GM10266 (cell line): ENCODE results near the gene DOK5.

Source experiments
- DNase-seq: peaks from one replicate; pipeline ENCODE4 v3.0.0; 2012; ENCODE audit errors: extremely low spot score
- CTCF ChIP-seq: IDR thresholded peaks from 2 replicates; pipeline ENCODE4 v1.5.1; 2012; ENCODE audit warnings: mild to moderate bottlenecking, low read depth; ENCODE audit not compliant: control insufficient read depth, insufficient read depth; ENCODE audit errors: missing control alignments

Gene DOK5

GRCh38 chr20:54548849-54549248, 73.5 kb downstream of the DOK5 start:
- DNase-seq, result no peak
- no peak for TF ChIP-seq CTCF

DNA sequence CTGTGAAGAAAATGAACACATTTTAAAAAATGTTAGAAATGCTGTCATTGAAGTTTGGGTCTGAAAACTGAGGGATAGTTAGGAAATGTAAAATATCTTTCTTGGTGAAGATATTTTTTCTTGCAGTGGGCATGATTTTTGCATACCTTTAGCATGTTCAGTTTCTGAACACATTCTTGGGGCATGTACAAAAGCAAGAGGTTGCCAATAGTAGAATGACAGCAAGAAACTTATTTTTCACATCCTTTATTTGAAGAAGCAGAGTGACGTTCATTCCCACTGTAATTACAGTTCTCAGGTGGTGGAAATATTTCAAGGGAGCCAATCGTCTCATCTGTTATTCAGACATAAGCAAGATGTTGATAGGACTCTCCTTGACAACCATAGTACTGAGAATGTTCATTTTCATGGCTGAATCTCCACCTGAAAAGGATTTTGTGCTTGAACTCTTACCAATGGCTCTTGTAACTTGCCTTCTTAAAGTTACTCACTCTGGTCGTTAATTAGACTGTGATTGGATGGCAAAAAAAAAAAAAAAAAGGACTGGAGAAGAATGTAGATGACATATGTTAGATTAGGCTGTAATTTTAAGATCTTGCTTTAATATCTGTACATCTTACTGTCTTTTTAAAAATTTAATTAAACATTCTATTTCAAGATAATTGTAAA, 74.4 kb downstream of the DOK5 start:
- no peak for TF ChIP-seq CTCF
- DNase-seq, result no peak

DNA sequence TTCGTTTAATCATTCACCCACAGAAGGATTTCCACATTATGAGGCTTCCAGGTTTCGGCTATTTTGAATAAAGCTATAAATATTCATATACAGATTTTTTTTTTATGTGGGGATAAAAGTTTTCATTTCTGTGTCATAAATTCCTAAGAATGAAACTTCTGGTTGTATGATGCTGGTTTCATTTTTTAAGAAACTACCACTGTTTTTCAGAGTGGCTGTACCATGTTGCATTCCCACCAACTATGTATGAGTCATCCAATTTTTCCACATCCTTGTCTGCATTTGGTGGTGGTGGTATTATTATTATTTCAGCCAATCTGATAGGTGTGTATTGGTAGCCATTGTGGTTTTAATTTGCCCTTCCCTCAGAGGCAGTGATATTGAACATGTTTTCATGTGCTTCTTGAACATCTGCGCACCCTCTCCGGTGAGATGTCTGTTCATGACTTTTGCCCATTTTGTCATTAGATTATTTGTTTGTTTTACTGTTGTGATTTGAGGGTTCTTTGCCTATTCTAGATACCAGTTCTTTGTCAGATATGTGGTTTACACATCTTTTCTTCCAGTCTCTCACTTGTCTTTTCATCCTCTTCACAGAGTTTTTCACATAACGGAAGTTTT, 75.5 kb downstream of the DOK5 start:
- no peak for TF ChIP-seq CTCF
- no peak for DNase-seq

DNA sequence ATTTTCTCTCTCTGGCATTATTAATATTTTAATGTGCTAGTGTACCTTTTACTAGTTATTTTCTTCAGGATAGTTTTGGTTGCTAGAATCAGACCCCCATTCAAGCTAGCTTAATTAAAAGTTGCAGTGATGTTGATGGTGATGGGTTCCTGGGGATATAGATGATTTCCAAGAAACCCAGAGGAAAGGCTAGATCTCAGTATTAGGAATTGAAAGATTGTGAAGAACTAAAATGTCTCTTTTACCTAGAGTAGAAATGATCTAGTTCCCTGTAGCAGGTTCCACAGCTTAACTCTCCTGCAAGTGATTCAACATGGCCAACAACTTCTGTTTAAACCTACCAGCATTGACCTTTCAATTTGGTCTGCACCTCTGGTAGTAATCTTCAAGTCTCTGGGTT, 78.6 kb downstream of the DOK5 start:
- no peak for DNase-seq
- TF ChIP-seq CTCF, result no peak

GRCh38 chr20:54555150-54555549, 79.8 kb downstream of the DOK5 start:
- no peak for TF ChIP-seq CTCF

GRCh38 chr20:54556406-54556805, 81.0 kb downstream of the DOK5 start:
- TF ChIP-seq CTCF, result no peak
- DNase-seq, result no peak

More at GRCh38 chr20:54555150-54555549, 79.8 kb downstream of the DOK5 start:
- DNase-seq, result no peak

- no peak for TF ChIP-seq CTCF
- no peak for DNase-seq
Observed at GRCh38 chr20:54557806-54558590, 82.6 kb downstream of the DOK5 start.
